Measurements from ENCODE around the gene TTC12. TPM values are rescaled to one million over a fixed set of nuclear protein-coding genes. Genes with fewer than 3 reads are reported as not detected.
"Not testable (repeated sequence)": the region's sequence is repeated elsewhere in the genome, so short reads cannot be mapped to it uniquely, and the experiment has no call there.

The TTC12 gene
- total RNA-seq, 1 donor from 2014 or later, result 11.1 TPM

DNA sequence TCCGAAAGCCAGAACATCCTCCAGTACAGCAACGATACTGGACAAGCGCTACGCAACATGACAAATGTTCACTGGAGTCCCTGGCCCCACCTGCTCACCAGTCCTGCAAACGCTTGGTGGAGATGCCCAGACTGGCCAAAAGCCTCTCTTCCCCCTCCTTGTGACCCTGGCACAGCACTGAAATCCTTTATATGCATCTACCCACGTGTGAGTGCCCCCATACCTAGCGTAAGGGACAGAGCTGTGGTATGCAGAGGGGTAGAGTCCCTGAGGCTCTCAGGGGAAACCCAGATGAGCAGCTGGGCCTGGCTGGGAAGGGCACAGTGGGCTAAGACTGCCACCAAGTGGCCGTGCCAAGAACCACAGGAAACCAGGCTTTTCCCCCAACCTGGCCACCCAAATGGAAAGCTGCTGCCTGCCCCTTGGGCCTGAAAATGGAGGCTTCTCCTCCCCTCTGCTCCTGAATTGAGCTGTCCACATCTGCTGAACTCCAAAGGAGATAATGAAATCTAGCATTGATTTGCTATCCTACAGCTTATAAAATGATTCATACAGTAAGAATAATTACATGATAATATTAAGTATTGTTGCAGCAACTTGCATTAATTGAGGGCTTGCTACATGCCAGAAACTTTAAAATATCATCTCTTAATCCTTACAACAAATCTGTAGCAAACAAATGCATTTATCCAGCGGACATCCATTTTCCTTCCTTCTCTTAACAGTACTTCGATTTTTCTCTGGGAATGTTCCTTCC lies 24.8 kb upstream of the TTC12 start:
- Mint-ChIP-seq H3K4me3 (ENCODE audit: unreplicated experiment) (no peak overlapping the region), H3K9me3 (ENCODE audit: unreplicated experiment) (no peaks in the 10 kb centered on the region), H3K4me1 (ENCODE audit: unreplicated experiment) (peaks cover 3% of the 10 kb centered on the region), H3K36me3 (ENCODE audit: low read depth, unreplicated experiment) (no peaks in the 10 kb centered on the region), H3K27me3 (ENCODE audit: unreplicated experiment) (no peaks in the 10 kb centered on the region), H3K27ac (ENCODE audit: unreplicated experiment) (no peak overlapping the region)
- DNase-seq (ENCODE audit: low spot score), result peak; percentile 78
- TF ChIP-seq, protein P1, sequence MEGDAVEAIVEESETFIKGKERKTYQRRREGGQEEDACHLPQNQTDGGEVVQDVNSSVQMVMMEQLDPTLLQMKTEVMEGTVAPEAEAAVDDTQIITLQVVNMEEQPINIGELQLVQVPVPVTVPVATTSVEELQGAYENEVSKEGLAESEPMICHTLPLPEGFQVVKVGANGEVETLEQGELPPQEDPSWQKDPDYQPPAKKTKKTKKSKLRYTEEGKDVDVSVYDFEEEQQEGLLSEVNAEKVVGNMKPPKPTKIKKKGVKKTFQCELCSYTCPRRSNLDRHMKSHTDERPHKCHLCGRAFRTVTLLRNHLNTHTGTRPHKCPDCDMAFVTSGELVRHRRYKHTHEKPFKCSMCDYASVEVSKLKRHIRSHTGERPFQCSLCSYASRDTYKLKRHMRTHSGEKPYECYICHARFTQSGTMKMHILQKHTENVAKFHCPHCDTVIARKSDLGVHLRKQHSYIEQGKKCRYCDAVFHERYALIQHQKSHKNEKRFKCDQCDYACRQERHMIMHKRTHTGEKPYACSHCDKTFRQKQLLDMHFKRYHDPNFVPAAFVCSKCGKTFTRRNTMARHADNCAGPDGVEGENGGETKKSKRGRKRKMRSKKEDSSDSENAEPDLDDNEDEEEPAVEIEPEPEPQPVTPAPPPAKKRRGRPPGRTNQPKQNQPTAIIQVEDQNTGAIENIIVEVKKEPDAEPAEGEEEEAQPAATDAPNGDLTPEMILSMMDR (IDR thresholded peaks at IDR 0.05; ENCODE audit: unreplicated experiment), result peak; percentile 90

DNA sequence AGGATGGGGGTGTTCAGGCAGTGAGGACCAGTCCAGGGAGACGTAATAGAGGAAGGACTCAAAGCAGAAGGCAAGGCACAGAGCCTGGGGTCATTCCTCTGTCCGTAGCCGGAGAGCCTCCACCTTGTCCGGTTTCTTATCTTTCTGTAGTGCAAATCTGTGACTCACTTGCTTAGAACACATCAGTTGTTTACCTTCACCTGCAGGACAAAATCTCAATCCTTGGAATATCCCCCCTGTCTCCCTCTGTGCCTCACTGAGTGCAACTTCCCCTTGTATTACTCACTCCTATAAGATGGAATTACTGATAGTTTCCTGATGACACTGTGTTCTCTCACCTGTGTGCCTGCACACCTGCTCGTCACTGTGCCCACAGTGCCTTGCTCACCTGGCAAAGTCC lies 20.4 kb upstream of the TTC12 start:
- no peaks in the 10 kb centered on the region for H3K27me3 Mint-ChIP-seq (ENCODE audit: unreplicated experiment)
- H3K9me3 Mint-ChIP-seq (ENCODE audit: unreplicated experiment), result no peaks in the 10 kb centered on the region
- H3K27ac Mint-ChIP-seq (ENCODE audit: unreplicated experiment), result no peak overlapping the region
- H3K4me3 Mint-ChIP-seq (ENCODE audit: unreplicated experiment), result no peak overlapping the region
- DNase-seq (ENCODE audit: low spot score), result no peak
- no peaks in the 10 kb centered on the region for H3K36me3 Mint-ChIP-seq (ENCODE audit: low read depth, unreplicated experiment)
- TF ChIP-seq, protein P1 (IDR thresholded peaks at IDR 0.05; ENCODE audit: unreplicated experiment), result no peak
- peaks cover 9% of the 10 kb centered on the region for H3K4me1 Mint-ChIP-seq (ENCODE audit: unreplicated experiment)

DNA sequence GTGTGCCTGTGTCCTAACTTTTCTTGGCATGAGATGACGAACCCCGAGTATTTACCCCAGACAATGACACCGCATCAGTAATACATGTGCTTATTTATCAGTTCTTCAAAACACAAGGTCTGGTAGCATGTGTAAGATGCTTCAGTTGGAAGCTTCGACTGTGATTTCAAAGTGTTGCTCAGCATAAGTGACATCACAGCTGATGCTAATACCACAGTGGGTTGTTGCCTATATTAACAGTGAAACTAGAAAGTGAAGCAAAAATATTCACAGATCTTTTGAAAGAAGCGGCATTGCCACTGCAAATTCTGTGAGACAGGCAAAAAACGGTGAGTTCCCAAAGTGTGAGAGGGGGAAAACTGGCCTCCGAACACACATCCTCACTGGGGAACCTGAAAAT lies 18.4 kb upstream of the TTC12 start:
- Mint-ChIP-seq H3K27ac (ENCODE audit: unreplicated experiment) (no peak overlapping the region), H3K4me1 (ENCODE audit: unreplicated experiment) (peaks cover 11% of the 10 kb centered on the region), H3K27me3 (ENCODE audit: unreplicated experiment) (no peaks in the 10 kb centered on the region), H3K4me3 (ENCODE audit: unreplicated experiment) (no peak overlapping the region), H3K36me3 (ENCODE audit: low read depth, unreplicated experiment) (no peaks in the 10 kb centered on the region), H3K9me3 (ENCODE audit: unreplicated experiment) (no peaks in the 10 kb centered on the region)
- DNase-seq (ENCODE audit: low spot score), result no peak
- TF ChIP-seq, protein P1 (IDR thresholded peaks at IDR 0.05; ENCODE audit: unreplicated experiment), result no peak

DNA sequence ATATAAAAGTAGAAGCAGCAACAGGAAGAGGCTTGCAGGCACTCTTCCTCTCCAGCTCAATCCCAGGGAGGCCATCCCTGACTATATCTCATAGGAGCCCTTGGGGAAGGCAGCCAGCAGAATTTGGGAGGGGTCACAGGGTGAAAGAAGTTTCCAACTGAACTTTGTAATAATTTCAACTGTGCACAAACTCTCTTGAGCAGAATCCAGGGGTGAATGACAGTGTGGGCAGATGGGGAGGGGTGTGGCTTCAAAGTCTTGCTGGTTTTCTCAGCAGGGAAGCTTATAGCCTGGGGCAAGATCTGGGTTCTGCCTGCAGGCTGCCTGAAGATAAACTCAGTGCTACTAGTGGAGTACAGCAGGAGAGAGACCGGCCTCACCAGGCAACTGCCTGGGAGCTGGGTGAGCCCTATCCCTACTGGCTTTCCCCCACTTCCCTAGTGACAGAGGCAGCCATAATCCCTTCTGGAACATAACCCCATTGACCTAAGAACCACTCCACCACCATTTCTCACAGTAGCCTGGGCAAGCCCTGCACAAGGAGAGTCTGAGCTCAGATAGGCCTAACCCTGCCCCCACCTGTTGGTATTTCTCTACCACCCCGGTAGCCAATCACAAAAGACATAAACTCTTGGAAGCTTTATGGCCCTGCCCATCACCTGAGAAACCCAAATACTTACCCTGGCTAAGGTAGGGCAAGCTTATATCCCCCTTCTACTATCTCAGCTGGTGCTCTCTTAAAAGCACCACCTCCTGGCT lies 17.8 kb upstream of the TTC12 start:
- peaks cover 11% of the 10 kb centered on the region for H3K4me1 Mint-ChIP-seq (ENCODE audit: unreplicated experiment)
- H3K27ac Mint-ChIP-seq (ENCODE audit: unreplicated experiment), result no peak overlapping the region
- no peaks in the 10 kb centered on the region for H3K36me3 Mint-ChIP-seq (ENCODE audit: low read depth, unreplicated experiment)
- H3K9me3 Mint-ChIP-seq (ENCODE audit: unreplicated experiment), result no peaks in the 10 kb centered on the region
- DNase-seq (ENCODE audit: low spot score), result no peak
- no peaks in the 10 kb centered on the region for H3K27me3 Mint-ChIP-seq (ENCODE audit: unreplicated experiment)
- TF ChIP-seq, protein P1 (IDR thresholded peaks at IDR 0.05; ENCODE audit: unreplicated experiment), result no peak
- no peak overlapping the region for H3K4me3 Mint-ChIP-seq (ENCODE audit: unreplicated experiment)

DNA sequence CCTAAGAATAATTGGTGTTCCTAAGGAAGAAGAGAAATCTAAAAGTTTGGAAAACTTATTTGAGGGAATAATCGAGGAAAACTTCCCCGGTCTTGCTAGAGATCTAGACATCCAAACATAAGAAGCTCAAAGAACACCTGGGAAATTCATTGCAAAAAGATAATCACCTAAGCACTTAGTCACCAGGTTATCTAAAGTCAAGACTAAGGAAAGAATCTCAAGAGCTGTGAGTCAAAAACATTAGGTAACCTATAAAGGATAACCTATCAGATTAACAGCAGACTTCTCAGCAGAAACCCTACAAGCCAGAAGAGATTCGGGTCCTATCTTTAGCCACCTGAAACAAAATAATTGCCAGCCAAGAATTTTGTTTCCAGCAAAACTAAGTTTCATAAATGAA lies 15.9 kb upstream of the TTC12 start:
- H3K27ac Mint-ChIP-seq (ENCODE audit: unreplicated experiment); DNase-seq (ENCODE audit: low spot score); H3K9me3 Mint-ChIP-seq (ENCODE audit: unreplicated experiment); H3K27me3 Mint-ChIP-seq (ENCODE audit: unreplicated experiment); H3K4me1 Mint-ChIP-seq (ENCODE audit: unreplicated experiment); H3K36me3 Mint-ChIP-seq (ENCODE audit: low read depth, unreplicated experiment); H3K4me3 Mint-ChIP-seq (ENCODE audit: unreplicated experiment): not testable (repeated sequence)

Data from endothelial cell (in vitro differentiated cells).